ENCODE results near the gene CD9.
"Not testable (repeated sequence)": the region's sequence is repeated elsewhere in the genome, so short reads cannot be mapped to it uniquely, and the experiment has no call there.

CD9 gene

DNA sequence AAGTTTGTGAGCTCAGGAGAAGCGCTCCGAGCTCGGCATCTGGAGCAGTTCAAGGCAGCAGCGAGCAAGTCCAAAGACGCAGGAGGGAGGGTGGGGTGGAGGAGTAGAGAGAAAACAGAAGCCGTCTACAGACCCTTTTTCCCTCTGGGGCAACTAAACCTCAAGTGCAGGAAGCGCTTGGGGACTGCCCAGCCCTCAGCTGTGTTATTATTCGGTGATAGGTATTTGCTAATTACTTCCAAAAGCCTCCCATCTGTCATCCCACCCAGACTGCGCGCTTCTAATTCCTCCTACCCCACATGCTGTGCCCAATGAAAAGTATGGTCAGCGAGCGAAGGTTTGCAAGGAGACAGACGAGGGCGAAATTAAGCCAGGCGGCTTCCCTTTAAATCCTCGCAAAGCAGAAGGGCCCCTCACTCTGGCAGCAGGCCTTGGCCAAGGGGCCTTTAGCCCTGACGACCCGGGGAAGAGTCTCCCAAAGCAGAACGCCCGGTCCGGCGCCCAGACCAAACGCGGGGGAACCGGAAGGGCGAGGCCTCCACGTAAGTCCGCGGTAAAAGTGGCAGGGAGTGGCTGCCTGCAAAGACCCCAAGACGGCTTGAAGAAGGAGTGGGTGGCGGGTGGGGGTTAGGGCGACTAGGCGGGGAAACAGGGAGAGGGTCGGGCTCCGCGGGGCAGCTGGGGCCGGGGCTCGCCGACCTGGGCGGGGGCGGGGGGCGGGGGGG is 507 bp upstream of the CD9 start:
- DNase-seq = no peak

DNA sequence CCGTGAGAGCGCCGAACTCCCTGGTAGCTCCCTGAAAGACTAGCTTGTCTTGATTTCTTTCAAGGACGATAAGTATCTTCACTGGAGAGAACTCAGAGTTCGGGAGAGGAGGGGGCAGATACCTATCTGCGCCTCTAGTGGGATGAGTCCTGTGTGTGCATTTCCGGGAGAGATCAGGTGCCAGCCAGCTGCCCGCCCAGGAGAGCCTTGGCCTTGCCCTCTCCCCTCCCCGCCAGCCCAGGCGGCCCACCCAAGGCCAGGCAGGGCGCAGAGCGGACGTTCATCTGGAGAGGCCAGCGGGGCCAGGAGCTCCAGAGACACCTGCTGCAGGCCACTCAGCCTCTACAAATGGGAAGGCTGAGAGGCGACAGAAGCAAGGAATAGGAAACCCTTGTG is 1.0 kb downstream of the CD9 start:
- DNase-seq = no peak

DNA sequence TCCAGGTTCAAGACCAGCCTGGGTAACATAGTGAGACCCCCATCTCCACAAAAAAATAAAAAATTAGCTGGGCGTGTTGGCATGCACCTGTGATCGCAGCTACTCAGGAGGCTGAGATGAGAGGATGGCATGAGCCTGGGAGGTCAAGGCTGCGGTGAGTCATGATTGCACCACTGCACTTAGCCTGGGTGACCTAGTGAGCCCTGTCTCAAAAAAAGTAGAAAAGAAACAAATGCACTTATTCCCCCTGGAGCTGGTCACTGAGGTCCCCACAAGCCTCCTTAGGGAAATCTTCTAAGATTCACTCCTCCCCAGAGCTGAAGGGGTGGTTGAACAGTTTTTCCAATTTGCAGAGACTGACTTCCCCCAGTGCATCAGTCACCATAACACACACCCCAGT is 1.6 kb downstream of the CD9 start:
- DNase-seq = no peak

DNA sequence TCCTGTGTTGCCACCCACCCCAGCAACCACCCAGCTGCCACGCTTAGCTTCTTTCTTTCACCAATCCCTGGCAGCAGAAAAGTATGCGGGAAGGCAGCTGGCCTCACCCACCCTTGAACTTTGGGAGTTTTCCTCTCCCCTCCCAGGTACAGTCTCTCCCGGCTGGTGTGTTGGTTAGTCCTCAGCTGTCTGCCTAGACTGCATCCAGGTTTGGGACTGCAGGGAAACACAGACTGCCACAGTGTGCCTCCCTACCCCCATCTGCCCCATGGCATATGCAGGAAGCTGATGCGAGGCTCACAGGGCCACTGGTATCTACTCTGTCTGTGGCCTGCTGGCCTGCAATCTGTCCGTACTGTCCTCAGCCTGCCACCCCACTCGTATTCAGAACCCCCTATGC is 2.1 kb downstream of the CD9 start:
- no peak for DNase-seq

DNA sequence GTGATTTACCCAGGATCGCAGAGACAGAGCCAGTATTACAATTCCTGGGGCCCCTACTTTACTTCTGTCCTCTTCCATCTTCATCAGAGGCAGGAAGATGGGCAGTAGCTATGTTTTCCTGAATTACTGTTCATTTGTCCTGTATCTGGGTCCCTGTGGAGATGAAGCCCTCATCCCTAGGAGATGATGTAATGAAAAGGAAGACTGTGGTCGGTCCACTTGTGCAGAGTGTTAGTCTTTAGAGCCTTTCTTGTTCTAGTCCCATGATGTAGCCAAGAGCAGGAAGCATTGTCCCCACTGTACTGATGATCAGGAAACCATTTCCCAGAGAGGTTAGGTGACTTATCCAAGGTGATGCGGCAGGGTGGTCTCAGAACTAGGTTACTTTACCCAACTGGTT is 2.6 kb downstream of the CD9 start:
- DNase-seq = no peak

DNA sequence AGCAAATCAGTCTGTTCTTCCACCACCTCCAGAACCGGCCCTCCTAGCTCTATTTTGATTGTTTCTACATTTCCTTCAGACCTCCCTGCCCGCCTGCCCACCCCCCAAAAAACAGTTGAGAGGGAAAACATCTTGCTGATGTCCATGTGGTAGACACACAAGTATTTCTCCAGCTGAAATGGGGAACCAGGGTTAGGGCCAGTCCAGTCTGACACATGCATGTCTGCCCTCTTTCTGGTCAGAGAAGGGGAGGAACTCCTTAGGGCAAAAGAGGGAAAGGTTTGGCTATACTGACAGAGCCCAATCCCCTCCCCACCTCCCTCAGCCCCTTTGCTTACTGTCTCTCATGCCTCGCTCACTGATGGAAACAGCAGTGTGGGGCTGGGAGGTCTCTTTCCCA is 3.4 kb downstream of the CD9 start:
- DNase-seq = no peak

DNA sequence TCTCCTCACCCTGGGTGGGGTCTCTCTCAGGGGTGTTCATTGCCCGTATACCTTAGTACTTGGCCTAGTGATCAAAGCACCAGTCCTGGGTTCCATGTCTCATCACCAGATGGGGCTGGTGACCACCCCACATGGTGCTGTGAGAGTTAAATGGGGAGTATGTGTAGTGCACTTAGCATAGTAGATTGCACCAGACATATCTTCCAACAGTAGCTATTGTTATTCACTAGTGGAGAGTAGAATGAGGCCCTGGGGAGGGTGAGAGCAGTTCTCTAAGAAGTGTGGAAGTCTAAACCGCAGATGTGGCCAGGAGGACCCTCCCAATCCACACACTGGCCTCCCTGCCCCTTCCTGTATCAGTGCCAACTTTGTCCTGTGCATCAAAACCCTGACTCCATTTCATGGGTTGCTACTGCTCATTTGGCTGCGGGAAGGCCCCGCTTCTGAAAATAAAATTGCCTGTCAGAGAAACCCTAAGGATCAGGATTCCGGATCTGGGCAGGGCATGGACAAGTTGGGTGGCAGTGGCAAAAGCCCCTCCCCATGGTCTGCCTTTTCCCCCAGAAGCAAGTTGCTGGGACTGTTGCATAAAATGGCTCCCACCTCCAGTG is 4.4 kb downstream of the CD9 start:
- DNase-seq = no peak

DNA sequence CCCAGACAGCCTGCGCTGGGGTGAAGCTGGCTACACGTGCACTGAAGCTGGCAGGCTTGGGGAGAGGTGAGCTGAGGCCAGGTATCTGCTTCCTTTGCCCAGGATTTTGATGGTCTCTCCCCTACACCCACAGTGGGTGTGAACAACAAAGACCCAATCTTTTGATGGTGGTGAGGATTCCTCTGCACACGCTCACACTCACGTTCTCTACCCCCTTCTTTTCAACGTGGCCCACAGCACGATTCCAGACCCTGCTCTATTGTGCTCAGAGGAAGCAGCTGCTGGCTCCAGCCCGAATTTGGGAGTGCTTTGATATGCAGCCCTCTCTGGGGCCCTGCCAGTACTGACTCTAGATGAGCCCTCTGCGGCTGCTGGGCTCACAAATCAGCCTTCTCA is 4.9 kb downstream of the CD9 start:
- DNase-seq = no peak

DNA sequence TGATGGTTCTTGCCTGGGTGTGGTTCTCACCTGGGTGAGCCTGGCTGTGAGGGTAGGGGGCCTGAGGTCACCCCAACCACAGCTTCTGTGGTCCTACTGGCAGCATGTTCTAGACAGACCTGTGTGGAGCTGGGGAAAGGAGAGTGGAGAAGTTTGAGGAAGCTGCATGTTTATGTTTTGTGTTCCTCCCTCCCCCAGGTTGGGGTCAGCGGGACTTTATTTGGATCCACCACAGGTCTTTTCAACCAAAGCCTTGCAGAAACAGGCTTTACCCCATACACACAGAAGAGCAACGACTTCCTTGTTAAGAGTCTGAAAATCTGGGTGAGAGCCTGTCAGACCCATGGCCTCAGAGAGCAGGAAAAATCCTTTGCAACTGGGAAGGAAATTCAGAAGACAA is 5.6 kb downstream of the CD9 start:
- DNase-seq = no peak

DNA sequence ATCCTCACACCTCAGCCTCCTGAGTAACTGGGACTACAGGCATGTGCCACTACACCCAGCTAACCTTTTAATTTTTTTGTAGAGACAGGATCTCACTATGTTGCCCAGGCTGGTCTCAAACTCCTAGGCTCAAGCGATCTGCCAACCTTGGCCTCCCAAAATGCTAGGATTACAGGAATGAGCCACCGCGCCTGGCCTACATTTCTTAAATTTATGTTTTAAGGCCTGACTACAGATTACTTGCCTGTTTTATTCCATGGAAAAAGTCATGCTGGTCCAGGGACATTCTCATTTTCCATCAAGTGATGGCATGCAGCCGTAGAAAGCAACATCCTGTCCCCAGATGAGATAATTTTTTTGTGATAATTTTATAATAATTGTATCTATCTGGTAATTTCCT is 6.1 kb downstream of the CD9 start:
- DNase-seq = no peak

DNA sequence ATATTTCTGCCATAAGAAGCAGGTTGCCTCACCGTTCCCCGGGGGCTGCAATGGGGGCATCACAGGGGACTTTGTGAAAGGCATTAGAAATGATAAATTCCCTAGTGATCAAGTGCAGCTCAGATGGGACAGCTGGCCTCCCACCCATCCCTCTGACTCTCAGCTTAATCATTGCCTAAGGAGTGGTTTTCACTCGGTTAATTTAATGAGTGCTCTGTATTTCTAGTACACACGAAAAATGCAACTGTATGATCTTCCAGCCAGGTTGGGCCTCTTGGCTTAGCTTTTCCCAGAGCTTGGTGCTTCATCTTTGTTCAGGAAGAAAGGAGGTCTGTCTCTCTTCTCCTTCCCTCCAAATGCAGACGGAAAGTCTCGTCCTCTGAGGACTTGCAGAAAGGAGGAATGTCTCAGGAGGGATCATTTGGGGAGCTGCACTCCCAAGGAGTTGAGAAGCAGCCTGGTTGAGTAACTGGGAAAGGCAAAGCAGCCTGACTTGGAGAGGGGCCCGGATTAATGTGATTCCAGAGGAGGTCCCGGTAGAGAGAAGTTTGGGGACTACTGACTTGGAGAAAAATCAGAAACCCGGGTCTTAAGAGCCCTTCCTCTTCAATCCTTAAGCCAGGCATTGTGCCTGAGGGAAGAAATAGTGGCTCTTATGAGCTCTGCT is 7.2 kb downstream of the CD9 start:
- DNase-seq = no peak

DNA sequence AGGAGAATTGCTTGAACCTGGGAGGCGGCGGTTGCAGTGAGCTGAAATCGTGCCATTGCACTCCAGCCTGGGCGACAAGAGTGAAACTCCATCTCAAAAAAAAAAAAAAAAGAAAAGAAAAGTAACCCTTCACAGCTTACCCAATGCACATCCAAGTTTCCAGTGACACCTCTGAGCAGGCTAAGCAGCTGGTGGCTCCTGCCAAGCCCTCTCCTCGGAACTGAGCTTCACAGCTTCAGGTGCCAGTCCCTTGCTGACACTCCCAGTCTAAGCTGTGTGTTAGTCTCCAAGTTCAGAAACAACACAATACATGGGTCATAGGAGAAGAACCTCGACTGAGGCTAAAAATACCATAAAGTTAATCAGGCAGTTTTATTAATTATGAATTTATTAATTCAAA is 7.9 kb downstream of the CD9 start:
- no peak for DNase-seq

DNA sequence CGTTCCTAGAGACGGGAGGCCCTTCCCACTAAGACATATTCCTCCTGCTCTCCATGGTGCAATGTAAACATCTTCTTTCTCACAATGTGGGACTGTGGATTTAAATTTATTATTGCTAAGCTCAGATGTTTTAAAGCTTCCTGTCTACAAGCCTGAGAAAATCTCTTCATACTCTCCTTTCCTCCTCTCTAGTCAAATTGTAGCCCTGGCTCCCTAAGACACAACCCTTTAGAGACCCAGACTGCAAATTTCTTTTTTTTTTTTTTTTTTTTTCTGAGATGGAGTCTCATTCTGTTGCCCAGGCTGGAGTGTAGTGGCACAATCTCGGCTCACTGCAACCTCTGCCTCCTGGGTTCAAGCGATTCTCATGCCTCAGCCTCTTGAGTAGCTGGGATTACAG is 9.2 kb downstream of the CD9 start:
- DNase-seq = not testable (repeated sequence)

DNA sequence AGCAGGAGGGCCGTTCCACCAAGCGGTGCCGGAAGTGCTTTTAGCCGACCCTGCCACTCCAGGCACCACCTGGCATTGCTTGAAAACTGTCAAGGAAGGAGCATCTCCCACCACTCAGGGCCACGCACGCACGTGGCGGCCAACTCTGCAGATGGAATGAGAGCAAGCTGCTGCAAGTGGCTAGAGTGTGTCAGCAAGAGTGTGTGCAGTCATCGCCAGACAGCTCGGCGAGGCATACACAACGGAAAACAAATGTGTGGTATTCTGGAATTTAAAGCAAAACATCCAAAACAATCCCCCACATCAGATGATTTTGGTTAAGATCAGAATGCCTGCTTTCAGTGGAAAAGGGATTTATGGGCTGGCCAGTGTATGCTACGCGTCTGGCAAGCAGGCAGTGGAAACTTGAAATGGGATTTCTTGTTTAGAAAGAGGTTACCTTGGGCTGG is 11.2 kb downstream of the CD9 start:
- DNase-seq = no peak

DNA sequence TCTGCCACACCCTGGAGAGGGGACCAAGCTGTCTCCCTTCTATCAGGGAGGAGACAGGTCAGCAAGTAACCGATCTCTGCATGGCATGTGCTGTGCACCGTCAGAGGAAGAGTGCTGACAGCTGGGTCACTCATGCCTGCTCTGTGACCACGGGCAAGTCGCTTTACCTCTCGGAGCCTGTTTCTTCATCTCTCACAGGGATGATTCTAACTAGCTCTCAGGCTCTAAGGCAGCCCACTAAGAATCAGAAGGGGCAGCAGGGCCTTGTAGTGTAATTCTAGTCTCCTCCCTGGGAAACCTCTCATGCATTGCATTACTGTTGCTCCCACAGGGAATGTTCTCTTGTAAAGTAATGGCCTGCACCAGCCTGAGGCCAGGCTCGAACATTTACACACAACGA is 11.9 kb downstream of the CD9 start:
- no peak for DNase-seq

DNA sequence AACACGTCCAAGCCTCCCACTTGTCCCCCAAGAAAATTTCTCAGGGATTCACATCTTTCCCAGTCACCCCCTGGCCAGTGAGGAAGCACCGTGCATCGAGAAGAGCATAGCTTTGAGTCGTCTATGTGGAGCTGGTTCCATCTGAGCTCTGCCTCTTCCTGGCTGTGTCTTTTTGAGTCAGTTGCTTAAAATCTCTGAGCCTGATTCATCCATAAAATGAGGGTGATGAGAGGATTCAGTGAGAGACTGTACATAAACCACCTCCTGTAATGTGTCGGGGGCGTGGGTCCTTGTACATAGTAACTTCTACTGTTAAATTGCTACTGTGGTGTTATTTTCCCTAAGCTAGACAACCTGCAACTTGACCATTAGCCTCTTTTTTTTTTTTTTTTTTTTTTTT is 13.8 kb downstream of the CD9 start:
- DNase-seq = no peak

DNA sequence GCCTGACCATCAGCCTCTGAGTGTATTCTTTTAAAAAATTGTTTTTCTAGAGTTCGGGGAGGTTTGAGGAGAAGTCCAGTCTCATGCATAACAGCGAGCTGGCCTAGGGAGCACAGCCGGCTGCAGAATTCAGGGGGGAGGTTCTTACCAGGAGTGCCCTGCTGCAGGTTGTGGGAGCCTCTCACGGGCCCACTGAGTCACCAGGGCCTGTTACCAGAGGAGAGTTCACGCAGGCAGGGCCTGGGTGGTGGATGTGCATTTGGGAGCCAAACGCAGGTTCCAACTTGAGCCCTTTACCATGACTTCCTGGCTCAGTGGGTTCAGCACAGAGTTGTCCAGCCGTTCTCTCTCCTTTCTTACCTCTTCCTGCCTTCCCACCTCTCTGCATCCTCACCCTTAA is 14.4 kb downstream of the CD9 start:
- DNase-seq = no peak

DNA sequence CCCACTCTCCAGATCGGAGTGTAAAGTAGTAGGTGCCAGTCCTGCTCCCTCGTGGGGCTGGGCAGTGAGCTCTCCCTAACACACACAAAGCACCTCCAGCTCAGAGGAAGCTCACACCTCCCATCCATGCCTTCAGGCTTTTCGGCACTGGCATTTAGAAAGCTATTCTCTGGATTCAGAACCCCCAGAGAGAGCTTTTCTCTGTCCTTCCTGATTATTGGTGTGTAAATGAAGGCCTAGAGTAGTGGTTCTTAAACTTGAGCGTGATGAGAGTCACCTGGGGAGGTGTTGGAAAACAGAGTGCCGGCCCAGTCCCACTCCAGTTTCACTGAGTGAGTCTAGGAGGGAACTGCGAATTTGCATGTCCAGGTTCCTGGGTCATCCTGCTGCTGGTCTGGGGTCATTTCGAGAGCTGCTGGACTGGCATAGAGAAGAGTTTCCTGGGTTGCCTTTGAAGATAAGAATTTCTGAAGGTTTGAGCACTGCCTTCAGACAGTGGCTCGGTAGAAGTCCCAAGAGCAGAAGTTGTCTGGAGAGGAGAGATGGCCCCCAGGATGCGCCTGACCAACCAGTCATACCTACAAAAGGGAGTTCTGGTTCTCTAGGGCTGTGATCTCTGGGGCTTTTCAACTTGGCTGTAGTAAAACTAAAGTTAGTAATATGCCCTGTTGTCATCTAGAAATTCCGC is 15.1 kb downstream of the CD9 start:
- no peak for DNase-seq

DNA sequence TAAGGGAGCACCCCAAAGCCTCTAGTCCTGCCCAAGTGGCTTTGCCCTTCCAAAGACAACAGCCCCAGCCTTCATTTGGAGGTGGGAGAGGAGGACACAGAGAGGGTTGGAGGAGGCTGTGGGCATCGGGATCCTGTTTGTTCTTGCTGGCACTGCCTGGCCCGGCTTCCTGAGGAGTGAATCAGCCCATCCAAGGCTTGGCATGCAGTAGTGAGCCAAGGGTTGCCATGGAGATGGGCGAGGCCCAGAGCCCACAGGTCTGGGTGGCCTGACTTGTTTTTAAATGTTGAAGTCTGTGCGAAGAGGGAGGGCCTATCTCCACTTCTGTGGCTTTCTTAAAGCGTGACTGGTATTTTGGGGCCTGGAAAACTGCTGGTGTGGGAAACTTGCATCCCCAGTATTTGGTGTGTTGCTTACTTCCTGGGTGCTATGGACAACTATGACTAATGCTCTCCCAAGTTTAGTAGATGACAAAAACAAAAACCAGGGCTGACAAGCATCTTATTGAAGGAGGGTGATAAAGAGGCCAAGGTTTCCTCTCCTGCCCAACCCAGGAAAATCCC is 15.8 kb downstream of the CD9 start:
- no peak for DNase-seq

DNA sequence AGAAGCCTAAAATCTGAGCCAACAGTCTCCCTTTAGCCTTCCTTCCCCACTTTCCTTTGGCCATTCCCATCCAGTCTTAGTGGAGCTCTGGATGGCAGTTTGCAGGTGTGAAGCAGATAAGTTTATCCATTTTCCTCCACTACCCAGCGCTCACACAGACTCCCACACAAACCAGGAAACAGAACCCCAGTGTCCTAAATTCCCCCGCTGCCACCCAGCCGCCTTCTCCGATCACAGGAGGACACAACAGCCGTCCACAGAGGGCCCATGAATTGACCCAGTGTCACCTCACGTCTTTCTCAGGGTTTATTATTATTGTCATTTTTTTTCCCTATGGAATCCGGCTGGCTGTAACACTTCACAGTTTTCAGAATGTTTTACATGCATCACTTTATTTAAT is 16.4 kb downstream of the CD9 start:
- DNase-seq = no peak

DNA sequence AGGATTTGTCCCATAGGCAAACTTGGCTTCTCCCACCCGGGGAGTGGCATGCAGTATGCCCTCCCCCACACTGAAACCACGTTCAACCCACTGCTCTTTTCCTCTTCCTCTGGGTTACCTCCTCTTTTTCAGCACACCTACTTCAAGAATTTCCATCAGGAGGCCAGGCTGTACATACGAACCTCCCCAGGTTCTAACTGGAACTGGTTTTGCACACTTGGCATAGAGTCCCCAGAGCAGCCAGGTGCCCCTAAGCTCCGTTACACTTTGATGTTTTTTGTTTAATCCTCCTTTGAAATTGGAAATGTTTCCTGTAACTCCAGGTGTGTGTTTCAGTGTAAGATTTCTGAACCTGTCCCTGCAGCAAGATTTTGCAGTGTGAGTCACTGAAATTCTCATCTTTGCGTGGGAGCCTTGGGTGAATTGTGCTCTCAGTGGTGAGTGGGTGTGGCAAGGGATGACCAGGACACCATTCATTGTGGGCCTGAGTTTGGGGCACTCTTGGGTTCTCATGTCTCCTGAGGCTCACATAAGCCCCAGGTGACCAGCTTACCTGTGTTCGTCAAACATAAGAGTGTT is 18.2 kb downstream of the CD9 start:
- DNase-seq = no peak

DNA sequence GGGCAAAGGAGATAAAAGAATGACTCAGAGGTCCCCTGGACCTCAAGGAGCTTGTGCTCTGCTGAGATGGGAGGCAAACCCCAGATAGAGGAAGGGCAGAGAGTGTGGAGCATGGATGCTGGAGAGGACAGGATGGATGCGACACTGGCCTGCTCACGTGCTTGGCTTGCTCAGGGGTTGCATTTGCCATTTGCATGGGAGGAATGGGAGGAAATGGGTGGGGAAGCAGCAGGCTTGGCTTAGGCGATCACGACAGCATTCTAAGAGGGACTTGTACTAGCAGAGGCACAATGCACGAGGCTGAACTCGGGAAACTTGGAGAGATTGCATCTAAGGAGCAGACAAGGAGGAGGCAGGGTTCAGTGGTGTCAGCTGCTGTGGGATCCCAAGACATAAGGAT is 19.8 kb downstream of the CD9 start:
- DNase-seq = no peak

DNA sequence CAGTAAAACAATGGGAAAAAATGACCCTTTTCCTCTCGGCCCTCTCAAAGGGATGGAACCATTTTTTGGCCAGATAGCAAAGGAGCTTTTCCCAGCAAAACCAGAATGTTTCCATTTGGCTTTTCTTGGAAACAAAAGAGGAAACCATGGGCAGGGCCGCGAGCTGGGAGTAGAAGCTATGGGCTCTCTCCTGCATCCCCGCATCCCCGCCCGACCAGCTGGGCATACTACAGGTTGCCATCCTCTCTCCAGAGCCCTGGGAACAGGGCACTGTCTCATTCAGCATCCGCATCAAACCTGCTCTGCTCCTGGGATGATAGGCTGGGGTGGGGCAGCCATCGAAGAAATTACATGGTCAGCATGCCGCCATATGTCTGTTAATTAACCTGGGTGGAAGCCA is 20.9 kb downstream of the CD9 start:
- DNase-seq = no peak

Measured in SIG-M5 (cell line).